ENCODE data around the gene AIP. TPM values are rescaled to one million over a fixed set of nuclear protein-coding genes. Genes with fewer than 3 reads are reported as not detected.
"Not testable (repeated sequence)": the region's sequence is repeated elsewhere in the genome, so short reads cannot be mapped to it uniquely, and the experiment has no call there.

Gene AIP
- total RNA-seq, 1 donor from 2014 or later: 47.6 TPM

DNA sequence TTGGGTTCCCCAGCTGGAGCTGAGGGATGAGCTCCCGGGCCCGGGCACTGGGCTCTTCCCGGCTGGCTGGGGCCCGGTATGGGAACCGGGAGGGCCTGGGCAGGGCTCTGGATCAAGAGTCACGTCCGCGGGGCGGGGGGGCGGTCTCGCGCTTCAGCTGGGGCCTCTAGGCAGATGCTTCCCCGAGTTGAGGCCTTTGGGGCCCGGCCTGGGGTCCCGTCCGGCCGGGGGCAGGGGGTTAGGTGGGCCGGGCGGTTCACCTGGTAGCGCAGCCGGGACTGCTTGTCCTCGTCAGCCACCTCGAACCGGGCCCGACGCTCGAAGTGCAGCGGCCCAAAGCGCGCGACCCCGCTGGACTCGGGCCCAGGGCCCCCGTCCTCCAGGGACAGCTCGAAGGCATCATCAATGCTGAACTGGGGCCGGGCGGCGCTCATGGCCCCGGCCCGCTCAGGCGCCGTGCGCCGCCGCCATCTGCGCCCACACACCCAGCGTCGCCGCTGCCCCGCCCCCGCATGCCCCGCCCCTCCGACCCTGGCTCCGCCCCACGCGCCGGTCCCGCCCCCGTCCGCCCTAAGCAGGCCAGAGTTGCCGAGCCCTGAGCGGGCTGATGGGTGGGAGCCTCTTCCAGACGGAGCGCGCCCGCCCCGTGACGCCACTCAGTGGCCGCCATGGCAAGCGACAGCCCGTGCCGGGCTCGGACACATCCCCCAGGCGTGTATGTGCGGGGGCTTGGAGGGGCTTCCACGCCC lies 13.9 kb upstream of the AIP start, which contains the start of gene TMEM134:
Gene TMEM134, minus strand, starts transcription at position 493 of the 749 bp plus-strand sequence. Its CDS starts 59 bp downstream, at position 434.
- Mint-ChIP-seq H3K27me3 (no peaks in the 10 kb centered on the region), H3K4me1 (ENCODE audit: unreplicated experiment) (peaks cover 9% of the 10 kb centered on the region), H3K36me3 (no peaks in the 10 kb centered on the region), H3K27ac (peak within 1 kb of the TSS; percentile 83), H3K4me3 (peak within 1 kb of the TSS; percentile 92), H3K9me3 (no peaks in the 10 kb centered on the region)
- DNase-seq (ENCODE audit: extremely low spot score, unreplicated experiment): peak; percentile 95
- TF ChIP-seq, protein P1, sequence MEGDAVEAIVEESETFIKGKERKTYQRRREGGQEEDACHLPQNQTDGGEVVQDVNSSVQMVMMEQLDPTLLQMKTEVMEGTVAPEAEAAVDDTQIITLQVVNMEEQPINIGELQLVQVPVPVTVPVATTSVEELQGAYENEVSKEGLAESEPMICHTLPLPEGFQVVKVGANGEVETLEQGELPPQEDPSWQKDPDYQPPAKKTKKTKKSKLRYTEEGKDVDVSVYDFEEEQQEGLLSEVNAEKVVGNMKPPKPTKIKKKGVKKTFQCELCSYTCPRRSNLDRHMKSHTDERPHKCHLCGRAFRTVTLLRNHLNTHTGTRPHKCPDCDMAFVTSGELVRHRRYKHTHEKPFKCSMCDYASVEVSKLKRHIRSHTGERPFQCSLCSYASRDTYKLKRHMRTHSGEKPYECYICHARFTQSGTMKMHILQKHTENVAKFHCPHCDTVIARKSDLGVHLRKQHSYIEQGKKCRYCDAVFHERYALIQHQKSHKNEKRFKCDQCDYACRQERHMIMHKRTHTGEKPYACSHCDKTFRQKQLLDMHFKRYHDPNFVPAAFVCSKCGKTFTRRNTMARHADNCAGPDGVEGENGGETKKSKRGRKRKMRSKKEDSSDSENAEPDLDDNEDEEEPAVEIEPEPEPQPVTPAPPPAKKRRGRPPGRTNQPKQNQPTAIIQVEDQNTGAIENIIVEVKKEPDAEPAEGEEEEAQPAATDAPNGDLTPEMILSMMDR (conservative IDR thresholded peaks at IDR 0.05): peak; percentile 62

GRCh38 chr11:67469508-67469811 lies 13.4 kb upstream of the AIP start:
- no peaks in the 10 kb centered on the region for H3K9me3 Mint-ChIP-seq
- H3K27ac Mint-ChIP-seq: peak overlapping the region; percentile 70
- DNase-seq (ENCODE audit: extremely low spot score, unreplicated experiment): no peak
- peaks cover 9% of the 10 kb centered on the region for H3K4me1 Mint-ChIP-seq (ENCODE audit: unreplicated experiment)
- no peaks in the 10 kb centered on the region for H3K27me3 Mint-ChIP-seq
- peak overlapping the region; percentile 92 for H3K4me3 Mint-ChIP-seq
- no peaks in the 10 kb centered on the region for H3K36me3 Mint-ChIP-seq
- TF ChIP-seq, protein P1 (conservative IDR thresholded peaks at IDR 0.05): peak; percentile 10

DNA sequence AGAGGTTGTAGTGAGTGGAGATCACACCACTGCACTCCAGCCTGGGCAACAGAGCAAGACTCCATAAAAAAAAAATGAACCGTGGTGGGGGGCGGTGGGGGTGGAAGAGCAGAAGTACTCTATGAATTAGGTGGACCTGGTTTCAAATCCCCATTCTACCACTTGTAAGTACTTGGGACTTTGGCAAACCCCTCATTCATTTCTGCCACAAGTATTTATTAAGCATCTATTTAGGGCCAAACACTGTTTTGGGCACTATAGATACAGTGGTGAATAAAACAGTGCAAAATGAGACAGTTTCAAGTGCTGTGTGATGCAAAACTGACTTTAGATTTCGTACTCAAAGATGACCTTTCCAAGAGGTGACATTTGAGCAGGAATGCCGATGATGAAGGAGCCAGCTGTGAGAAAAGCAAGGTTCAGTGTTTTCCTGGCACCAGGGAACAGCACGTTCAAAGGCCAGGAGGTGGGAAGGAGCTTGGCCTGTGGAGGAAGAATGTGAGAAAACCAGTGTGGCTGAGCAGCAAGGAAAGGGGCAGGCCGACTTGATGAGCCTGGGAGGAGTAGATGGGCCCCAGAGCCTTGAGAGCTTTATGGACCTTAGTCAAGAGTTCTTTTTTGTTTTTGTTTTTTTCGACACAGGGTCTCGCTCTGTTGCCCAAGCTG lies 12.4 kb upstream of the AIP start:
- TF ChIP-seq, protein P1 (conservative IDR thresholded peaks at IDR 0.05): no peak
- H3K9me3 Mint-ChIP-seq: no peaks in the 10 kb centered on the region
- peak overlapping the region; percentile 20 for H3K4me3 Mint-ChIP-seq
- H3K36me3 Mint-ChIP-seq: no peaks in the 10 kb centered on the region
- no peak for DNase-seq (ENCODE audit: extremely low spot score, unreplicated experiment)
- no peaks in the 10 kb centered on the region for H3K27me3 Mint-ChIP-seq
- H3K4me1 Mint-ChIP-seq (ENCODE audit: unreplicated experiment): peaks cover 5% of the 10 kb centered on the region
- H3K27ac Mint-ChIP-seq: no peak overlapping the region

GRCh38 chr11:67472882-67473281 lies 9.9 kb upstream of the AIP start:
- Mint-ChIP-seq H3K4me3 (no peak overlapping the region), H3K27me3 (no peaks in the 10 kb centered on the region), H3K36me3 (no peaks in the 10 kb centered on the region), H3K27ac (no peak overlapping the region), H3K9me3 (no peaks in the 10 kb centered on the region), H3K4me1 (ENCODE audit: unreplicated experiment) (no peaks in the 10 kb centered on the region)
- DNase-seq (ENCODE audit: extremely low spot score, unreplicated experiment): no peak
- TF ChIP-seq, protein P1 (conservative IDR thresholded peaks at IDR 0.05): no peak

GRCh38 chr11:67476692-67477091 lies 6.1 kb upstream of the AIP start:
- not testable (repeated sequence) for DNase-seq (ENCODE audit: extremely low spot score, unreplicated experiment)

GRCh38 chr11:67477344-67478050 lies 5.3 kb upstream of the AIP start:
- H3K27me3 Mint-ChIP-seq; H3K36me3 Mint-ChIP-seq; H3K4me1 Mint-ChIP-seq (ENCODE audit: unreplicated experiment); H3K9me3 Mint-ChIP-seq; DNase-seq (ENCODE audit: extremely low spot score, unreplicated experiment); H3K27ac Mint-ChIP-seq; H3K4me3 Mint-ChIP-seq: not testable (repeated sequence)

More at GRCh38 chr11:67476692-67477091, 6.1 kb upstream of the AIP start:
- H3K9me3 Mint-ChIP-seq; H3K27ac Mint-ChIP-seq; H3K4me3 Mint-ChIP-seq; H3K27me3 Mint-ChIP-seq; H3K36me3 Mint-ChIP-seq; H3K4me1 Mint-ChIP-seq (ENCODE audit: unreplicated experiment): not testable (repeated sequence)
